GM18867 (cell line): ENCODE results near the gene NFKB1.
"Not testable (repeated sequence)": the region's sequence is repeated elsewhere in the genome, so short reads cannot be mapped to it uniquely, and the experiment has no call there.

Experiments used
- ATAC-seq: cut with Tn5 transposase; IDR thresholded peaks from one replicate; pipeline ENCODE4 v1.9.1; 2021; ENCODE audit warnings: mild to moderate bottlenecking, moderate library complexity; ENCODE audit not compliant: unreplicated experiment

NFKB1 gene

DNA sequence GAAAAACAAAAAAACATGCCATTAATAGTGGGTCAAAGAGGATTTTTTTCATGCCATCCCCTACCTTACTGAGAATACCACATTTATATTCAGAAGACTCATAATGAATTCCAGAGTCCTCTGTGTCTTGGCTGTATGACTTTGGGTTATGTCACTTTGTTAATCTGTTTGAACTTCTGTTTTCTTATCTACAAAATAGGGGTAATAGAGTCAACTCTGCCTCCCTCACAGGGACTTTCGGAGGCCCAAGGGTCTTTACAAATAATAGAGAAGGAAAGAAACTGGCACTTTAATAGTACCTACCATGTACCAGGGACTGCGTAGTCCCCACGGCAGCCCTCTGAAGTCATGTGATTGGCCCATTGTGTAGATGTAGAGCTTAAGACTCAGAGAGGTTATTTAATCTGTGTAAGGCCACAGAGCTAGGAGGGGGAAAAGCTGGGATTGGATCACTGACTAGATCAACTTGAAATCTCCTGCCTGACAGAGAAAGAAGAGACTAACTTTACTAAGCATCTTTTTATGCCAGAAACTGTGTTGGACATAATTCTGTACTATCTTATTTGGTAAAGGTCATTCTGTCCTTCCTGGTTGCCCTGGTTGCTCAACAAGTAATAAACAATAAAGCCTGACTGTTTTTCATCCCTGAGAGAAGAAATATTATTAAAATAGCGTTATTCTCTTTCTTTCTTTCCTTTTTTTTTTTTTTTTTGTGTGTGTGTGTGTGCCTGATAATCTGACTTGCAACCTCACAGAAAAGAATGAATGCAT, 59.6 kb downstream of the NFKB1 start:
- ATAC-seq = no peak

DNA sequence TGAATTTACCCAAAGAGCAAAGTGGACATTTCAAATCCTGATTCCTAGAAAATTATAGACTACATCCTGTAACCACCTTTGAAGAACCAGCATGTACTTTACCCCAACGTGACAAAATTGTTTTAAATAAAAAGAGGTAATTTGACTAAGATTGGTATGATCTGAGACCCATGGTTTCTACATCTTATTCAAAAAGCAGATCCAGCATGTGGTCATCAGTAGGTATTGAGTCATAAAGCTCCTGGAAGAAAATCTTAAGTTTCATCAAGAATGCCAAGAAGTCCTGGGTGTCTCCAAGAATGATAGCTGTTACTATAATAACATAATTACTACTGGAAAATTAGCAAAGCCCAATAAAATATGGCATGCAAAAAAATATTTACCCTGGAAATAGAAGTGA, 61.8 kb downstream of the NFKB1 start:
- ATAC-seq = no peak

DNA sequence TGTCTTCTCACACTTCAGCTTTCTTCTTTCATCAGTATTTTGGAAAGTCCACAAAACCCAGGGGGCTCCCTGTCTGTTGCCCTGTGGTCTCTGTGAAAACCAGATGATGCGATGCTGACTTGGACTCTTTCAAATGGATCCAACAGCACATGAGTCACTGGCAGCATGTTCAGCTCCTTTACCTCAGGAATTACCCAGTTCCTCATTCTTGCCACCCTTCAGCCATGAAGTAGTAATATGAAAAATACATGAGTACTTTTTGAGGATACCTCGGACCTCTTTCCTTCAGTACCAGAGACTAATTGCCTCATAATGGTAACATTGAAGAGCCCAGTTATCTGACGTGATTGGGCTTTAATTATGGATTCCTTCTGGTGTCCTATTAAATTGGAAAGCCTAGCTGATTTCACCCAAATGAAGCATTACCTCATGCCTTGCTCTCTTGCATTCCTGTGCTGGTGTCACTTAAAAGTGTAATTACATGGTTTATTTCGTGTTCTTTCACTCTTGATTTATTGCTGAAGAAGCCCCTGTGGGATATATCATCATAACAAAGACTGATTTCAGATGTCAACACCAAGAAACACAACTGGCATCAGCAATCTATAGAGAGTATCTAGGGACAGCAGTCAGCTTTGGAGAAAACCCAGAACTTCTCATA, 63.4 kb downstream of the NFKB1 start:
- peak; percentile 78 for ATAC-seq

DNA sequence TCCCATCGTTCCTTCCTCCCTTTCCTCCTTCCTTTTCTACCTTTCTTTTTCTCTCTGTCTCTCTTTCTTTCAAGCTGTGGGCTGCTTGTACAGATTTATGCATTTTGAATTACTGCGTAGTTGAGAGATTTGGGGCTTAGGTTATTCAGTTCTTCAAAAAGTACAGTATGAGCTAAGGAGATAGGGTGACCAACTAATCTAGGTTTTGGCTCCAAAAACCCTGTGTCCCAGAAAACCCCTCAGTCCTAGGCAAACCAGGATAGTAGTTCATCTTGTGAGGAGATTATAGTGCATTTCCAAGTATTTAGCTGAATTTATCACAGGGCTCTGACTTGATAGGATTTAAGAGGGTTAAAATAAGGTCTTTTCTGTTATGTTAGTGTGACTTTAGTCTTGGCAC, 64.5 kb downstream of the NFKB1 start:
- ATAC-seq = no peak

DNA sequence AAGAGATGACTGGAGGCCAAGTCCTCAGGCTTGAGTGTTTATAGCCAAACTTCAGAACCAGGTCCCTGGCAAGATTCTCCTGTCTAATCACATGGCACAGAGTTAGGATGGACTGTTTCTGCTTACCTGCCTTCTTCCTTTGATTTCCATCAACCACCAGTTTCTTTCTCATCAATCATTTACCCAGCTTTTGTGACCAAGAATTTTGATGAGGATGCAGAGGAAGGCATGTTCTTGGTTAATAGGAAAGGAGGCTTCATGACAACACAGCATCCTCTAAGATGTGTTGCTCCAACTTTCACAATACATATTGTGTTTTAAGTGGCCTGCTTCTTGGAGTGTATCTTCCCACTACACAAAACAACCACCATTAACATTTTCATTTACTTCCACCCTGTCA, 65.3 kb downstream of the NFKB1 start:
- no peak for ATAC-seq

DNA sequence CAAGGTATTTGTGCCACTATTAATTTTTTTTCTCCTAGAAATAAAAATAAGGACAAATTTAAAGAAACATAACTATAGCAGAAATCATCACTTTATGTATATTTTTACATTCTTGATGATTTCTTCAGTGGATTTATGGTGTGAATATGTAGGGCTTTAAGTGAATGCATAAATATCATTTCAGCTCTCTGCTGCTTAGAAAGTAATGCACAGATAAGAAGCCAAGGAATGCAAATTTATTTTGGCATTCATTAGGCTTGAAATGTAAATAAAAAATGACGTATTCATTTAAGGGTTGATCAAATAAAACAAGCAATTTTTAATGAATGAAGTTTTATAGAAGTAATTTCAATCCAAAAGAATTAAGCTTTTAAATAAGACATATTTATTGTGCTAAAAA, 66.3 kb downstream of the NFKB1 start:
- ATAC-seq = no peak

DNA sequence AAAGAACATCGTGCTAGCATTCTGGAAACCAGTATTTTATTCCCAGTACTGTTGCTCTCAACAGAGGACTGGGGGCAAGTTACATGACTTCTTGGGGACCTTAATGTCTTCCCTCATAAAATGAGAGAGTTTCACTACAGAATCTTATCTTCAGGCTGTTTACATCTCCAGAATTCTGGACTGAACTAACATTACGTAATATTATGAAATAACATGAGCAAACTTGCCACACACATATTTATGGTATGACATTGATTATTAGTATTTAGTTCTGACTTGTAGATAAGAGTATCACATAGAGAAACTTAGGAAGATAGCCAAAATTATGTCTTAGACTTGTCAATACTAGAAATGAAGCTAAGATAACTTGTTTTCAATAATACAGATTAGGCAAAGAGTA, 68.0 kb downstream of the NFKB1 start:
- ATAC-seq = no peak

DNA sequence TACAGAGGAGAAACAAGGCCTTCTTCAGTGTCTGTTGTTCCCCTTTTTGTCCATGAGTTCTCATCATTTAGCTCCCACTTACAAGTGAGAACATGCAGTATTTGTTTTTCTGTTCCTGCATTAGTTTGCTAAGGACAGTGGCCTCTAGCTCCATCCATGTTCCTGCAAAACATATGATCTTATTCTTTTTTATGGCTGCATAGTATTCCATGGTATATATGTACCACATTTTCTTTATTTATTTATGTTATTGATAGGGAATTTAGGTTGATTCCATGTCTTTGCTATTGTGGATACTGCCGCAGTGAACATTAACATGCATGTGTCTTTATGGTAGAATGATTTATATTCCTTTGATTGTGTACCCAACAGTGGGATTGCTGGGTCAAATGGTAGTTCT, 69.1 kb downstream of the NFKB1 start:
- not testable (repeated sequence) for ATAC-seq

DNA sequence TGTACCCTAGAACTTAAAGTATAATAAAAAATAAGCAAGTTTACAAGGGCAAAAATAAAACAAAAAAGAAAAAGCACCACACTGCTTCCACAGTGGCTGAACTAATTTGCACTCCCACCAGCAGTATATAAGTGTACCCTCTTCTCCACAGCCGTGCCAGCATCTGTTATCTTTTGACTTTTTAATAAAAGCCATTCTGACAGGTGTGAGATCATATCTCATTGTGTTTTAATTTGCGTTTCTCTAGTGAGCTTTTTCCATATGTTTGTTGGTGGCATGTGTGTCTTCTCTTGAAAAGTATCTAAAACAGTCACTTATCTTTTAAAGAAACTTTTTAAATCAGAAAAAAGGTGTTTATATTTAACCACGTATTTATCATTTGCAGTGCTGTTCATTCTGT, 71.3 kb downstream of the NFKB1 start:
- no peak for ATAC-seq

DNA sequence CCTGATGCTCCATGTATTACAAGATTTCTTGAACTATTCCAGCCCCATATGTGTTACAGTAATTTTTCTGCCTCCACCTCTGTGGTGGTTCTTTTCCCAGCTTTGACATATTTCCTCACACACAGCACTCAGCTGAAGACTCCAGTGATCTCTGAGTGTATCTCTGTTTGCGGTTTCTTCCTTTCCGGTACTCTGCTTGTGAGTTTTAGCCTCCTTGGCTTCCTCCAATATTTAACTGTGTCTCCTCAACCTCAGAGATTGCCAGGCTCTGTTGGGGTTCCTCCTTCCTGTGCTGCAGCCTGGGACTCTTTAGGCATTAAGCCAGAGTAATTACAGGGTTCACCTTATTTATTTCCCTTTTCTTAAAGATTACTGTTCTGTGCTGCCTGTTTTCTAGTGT, 73.2 kb downstream of the NFKB1 start:
- ATAC-seq = no peak

DNA sequence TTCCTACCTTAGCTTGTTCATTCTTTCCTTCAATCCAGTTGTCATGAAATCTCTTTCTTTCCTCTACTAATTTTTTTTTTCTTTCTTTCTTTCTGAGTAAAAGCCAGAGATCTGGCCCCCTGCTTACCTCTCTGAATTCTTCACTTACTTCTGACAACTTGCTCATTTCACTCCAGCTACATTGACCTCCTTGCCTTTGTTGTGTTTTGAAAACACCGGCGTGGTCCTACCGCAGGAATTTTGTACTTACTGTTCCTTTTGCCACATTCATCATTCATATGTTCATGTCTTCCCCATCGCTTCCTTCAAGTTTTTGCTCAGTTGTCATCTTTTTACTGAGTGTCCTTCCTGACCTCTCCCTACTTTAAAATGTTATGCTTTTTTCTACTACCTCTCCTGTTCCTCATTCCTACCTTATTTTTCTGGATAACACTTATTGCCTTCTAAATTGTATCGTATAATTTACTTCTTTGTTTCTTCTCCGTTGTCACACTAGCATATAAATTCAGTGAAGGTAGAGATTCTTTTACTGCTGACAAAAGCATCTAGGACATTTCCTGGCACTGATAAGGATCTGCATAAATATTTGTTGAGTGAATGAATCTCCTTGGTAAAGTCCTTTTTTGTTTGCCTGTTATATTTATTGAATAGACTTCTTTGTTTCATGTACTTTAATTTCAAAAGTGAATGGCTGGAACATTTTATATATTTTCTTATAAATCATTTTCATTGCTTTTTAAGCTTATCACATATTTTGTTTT, 74.4 kb downstream of the NFKB1 start:
- no peak for ATAC-seq

DNA sequence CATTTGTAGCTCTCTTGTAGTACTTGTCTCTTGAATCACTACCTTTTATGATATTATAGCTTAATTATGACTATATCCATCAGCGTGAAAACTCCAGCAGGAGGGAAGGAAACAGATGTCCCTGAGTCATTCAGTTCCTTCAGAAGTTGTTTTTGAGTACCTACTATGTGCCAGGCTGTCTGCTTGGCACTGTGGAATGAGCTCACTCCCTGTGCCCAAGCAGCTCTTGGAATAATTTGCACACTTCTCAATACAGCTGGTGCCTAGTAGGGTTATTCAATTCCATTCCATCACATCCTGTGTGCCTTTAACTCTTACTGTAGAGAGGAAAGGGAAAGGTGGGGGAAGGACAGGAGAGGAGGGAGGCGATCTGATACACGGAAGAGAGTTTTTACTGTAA, 77.1 kb downstream of the NFKB1 start:
- no peak for ATAC-seq

DNA sequence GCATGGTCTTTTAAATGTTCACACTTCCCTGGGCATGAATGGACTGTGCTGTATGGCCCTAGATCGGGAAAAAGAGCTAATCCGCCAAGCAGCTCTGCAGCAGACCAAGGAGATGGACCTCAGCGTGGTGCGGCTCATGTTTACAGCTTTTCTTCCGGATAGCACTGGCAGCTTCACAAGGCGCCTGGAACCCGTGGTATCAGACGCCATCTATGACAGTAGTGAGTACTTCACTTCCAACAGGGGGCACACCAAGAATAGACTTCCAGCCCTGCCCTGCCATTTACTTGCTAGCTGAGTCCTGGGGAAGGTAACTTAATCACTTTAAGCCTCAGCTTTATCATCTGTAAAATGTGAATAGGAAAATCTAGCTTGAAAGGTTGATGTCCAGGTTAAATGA, 77.7 kb downstream of the NFKB1 start:
- ATAC-seq = no peak

DNA sequence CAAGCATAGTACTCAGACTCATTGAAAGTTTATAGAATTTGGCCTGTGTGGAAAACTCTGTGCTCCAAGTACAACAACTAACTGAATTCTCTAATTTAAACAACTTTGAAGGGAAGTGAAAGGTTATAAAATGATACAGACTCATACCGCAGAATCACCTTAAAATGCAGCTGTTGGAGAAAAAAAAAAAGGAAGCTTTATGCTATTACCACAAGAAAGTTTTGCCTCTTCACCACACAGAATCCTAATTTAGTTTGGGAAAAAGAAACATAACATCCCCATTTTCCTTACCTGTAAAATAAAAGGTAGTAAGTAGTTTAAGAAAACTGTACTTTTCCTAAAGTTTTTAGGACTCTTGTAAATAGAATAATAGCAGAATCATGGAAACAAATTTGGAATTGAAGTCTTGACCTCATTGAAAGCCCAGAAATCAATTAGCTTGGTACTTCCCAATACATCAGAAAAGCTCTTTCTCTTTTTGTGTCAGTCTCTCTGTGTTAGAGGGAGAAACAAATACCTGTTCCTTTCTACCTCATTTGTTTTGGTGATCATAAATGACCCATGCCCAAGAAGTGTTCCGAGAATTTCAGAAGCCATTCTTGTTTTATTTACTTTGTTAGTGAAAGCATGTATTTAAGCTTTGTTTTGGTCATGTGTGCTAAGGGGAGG, 78.8 kb downstream of the NFKB1 start:
- peak; percentile 33 for ATAC-seq

DNA sequence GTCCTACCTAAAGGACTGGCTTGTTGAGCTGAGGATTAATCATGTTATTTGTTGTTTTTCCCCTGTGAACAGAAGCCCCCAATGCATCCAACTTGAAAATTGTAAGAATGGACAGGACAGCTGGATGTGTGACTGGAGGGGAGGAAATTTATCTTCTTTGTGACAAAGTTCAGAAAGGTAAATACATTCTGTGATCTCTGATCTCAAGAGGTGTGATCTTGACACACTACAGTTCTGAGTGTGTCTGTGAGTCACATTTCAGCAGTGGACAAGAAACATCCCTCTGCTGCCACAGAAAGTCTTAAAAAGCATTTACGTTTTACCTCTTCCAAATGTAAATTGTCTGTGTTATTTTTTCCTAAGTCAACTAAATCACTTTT, 79.3 kb downstream of the NFKB1 start:
- ATAC-seq = peak; percentile 60

DNA sequence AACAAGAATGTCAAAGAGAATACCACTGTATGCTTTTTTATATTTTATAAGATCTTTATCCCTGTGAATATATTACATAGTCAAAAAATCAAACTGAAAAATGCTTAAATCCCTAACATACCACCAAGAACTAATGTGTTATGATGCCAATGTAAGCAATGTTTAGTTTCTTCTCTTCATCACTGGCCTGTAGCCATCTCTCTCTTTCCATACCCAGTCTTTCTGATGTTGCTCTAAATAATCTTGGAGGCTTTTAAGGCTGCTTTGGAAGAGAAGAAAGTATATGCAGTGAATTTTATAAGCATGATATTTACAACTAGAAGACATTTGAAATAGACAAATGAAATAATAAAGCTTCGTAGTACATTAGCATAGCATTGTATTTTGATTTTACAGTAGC, 82.9 kb downstream of the NFKB1 start:
- no peak for ATAC-seq

DNA sequence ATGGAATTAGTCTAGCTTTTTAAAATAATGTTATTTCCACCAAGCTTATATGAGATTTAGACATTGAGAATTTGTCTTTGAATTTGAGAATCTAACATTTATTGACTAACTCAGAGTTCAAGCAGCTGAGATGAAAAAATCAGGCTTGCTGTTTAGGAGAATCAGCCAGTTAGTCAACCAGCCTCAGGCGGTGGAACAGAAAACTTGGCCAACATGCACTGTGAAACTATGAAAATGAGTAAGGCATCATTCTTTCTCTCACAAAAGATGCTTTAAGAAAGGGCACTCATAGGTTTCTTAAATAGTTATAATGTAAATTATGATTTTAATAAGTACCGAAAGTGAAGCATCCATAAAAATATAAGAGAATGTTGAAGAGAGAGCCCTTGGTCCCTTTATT, 84.2 kb downstream of the NFKB1 start:
- ATAC-seq = peak; percentile 45

DNA sequence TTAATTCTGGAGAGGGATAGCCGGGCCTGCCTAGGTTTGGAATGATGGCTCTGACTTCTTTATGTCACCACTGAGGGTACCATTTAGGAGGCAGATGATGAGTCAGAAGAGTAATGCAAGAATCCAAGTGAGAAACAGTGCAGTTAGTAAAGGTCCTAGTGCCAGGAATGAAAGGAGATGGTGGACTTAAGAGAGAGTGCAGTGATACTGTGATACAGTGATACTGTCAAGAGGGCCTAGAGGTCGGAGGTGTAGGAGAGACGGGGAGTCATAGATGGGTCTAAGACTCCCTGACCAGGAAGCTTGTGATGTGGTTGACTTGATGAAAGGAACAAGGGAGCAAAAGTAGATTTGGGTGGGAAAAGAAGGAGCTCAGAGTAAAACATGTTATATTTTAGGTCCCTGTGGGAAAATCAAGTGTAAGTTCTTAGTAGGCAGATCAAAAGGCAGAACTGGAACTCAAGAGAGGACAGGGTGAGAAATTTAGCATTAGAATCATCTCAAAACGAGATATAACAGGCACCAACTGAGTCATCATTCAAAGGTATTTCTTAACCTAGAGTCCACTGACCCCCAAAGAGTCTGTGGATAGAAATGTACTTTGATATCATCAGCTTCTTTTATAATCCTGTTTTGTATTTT, 85.0 kb downstream of the NFKB1 start:
- peak; percentile 50 for ATAC-seq

DNA sequence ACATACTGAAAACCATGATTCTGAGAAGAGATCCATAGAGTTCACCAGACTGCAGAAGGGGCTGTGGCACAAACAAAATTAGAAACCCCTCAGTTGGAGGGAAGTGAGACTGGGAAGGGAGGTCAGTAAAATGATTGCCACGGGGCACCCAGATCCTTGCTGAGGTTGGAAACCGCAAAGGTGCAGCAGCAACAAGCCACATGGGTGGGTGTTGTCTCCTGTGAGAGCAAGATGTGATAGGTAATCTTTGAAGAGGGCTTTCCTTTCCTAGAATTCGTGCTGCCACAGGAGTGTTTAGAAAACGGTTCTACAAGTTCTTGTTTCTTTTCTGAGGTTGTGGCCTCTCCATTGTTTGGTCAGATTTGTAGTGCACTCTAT, 85.5 kb downstream of the NFKB1 start:
- peak; percentile 26 for ATAC-seq

DNA sequence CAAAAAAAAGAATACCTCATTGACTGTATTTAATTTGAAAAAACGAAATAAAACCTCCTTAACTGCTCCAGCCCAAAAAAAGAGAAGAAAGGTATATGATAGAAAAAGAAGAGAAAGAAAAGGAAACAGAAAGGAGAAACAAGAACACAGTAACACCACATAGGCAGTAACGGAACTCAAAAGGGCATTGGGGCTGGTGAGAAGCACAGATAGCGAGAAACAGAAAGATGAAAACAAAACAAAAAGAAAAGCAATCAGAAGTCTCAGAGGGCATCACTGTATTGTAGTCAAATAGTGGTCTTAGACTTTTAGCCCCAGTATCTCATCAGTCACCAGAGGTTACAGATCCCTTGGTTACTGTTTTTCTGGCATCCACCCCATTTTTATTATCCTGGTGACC, 88.6 kb downstream of the NFKB1 start:
- peak; percentile 63 for ATAC-seq

DNA sequence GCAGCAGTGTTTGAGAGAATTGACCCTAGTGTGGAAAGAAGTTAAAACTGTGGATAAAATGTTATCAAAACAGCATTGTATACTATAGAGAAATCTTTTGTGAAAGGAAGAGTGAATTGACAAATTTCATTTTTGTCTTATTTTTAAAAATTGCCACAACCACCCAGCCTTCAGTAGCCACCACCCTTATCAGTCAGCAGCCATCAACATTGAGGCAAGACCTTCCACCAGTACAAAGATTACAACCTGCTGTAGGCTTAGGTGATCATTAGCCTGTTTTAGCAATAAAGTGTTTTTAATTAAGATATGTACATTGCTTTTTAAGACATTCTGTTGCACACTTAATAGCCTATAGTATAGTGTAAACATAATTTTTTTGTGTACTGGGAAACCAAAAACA, 91.1 kb downstream of the NFKB1 start:
- ATAC-seq = no peak
